OCI-LY7 (cell line): Measurements from ENCODE around the gene LRRC70. TPM values are rescaled to one million over a fixed set of nuclear protein-coding genes. Genes with fewer than 3 reads are reported as not detected.

ENCODE experiments used
- BruUV-seq: library from RNA; stranded (reverse); fragments of 400-500 nt; replicated peaks from 2 replicates; lab custom pipeline; 2021; lab: Mats Ljungman, UMichigan
- CTCF ChIA-PET: fragments of 300-600 bp; sonication (Branson Sonifier 250); formaldehyde crosslinking; loops from one replicate; lab custom pipeline; 2022; ENCODE audit warnings: antibody characterized with exemption; ENCODE audit not compliant: unreplicated experiment; lab: Charles Lee
- POLR2A ChIA-PET: fragments of 300-600 bp; sonication (Branson Sonifier 250); formaldehyde crosslinking; loops from one replicate; lab custom pipeline; 2022; ENCODE audit warnings: antibody characterized with exemption; lab: Charles Lee
- DNase-seq: peaks from one replicate; pipeline ENCODE4 v3.0.0-alpha.2; 2015; ENCODE audit warnings: low spot score
- H2AFZ ChIP-seq: fragments of 200-600 bp; sonication (generic), shearing (Covaris generic); 2 replicates; pipeline ENCODE4 v1.6.1; 2014; ENCODE audit warnings: mild to moderate bottlenecking, antibody characterized with exemption, low read length, moderate library complexity
- H3K27ac ChIP-seq: fragments of 200-600 bp; sonication (generic); 2 replicates; pipeline ENCODE4 v1.5.1; 2014; ENCODE audit warnings: mixed run types, low read depth, mild to moderate bottlenecking, moderate library complexity, low read length, inconsistent platforms; ENCODE audit not compliant: poor library complexity, severe bottlenecking
- H3K36me3 ChIP-seq: fragments of 200-600 bp; sonication (generic); 2 replicates; pipeline ENCODE4 v1.6.1; 2014; ENCODE audit warnings: mild to moderate bottlenecking, antibody characterized with exemption, low read length, moderate library complexity, mixed read lengths; ENCODE audit not compliant: insufficient read depth
- H3K4me1 ChIP-seq: fragments of 200-600 bp; sonication (generic); 2 replicates; pipeline ENCODE4 v1.5.1; 2014; ENCODE audit warnings: mild to moderate bottlenecking, low read length; ENCODE audit not compliant: insufficient read depth, poor library complexity, severe bottlenecking
- H3K4me2 ChIP-seq: fragments of 200-600 bp; sonication (generic); 2 replicates; pipeline ENCODE4 v1.6.1; 2014; ENCODE audit warnings: mild to moderate bottlenecking, low read length
- H3K4me3 ChIP-seq: fragments of 200-600 bp; sonication (generic); 2 replicates; pipeline ENCODE4 v1.5.1; 2014; ENCODE audit warnings: mild to moderate bottlenecking, low read depth, low read length; ENCODE audit not compliant: poor library complexity, severe bottlenecking
- H3K79me2 ChIP-seq: fragments of 200-600 bp; sonication (generic); 2 replicates; pipeline ENCODE4 v1.6.1; 2016; ENCODE audit warnings: low read depth, mild to moderate bottlenecking, low read length, moderate library complexity, mixed read lengths; ENCODE audit not compliant: insufficient read depth
- H3K9me2 ChIP-seq: fragments of 200-600 bp; sonication (generic); 2 replicates; pipeline ENCODE4 v1.6.1; 2016; ENCODE audit warnings: mild to moderate bottlenecking, low read length, mixed read lengths; ENCODE audit not compliant: insufficient read depth
- H3K9me3 ChIP-seq: fragments of 200-600 bp; sonication (generic); 2 replicates; pipeline ENCODE4 v1.6.1; 2014; ENCODE audit warnings: mild to moderate bottlenecking, mixed run types, low read length, mixed read lengths
- H4K20me1 ChIP-seq: fragments of 200-600 bp; sonication (generic); 2 replicates; pipeline ENCODE4 v1.6.1; 2014; ENCODE audit warnings: mild to moderate bottlenecking, antibody characterized with exemption, low read length, moderate library complexity, mixed read lengths; ENCODE audit not compliant: insufficient read depth
- EZH2phosphoT487 ChIP-seq: fragments of 200-600 bp; sonication (generic); IDR thresholded peaks from 2 replicates; pipeline ENCODE4 v1.6.1; 2018; ENCODE audit warnings: low read depth, borderline replicate concordance, mild to moderate bottlenecking, mixed run types, antibody characterized with exemption, low read length, moderate library complexity, mixed read lengths
- intact Hi-C: fragments of 100-400 bp; cut with micrococcal nuclease; formaldehyde crosslinking; loops from one replicate; pipeline ENCODE4 v1.10.0; 2022; ENCODE audit not compliant: unreplicated experiment
- total RNA-seq, 2 experiments: library from RNA; depleted of rRNA in 1 of 2; stranded (reverse); fragments of >200 nt in 1 of 2; shearing (Covaris generic) in 1 of 2; gene quantifications; 2 replicates each; pipeline ENCODE4 v1.2.3, GENCODE V29; 2014 to 2022
- TF ChIP-seq, protein P1 (sequence below): fragments of 200-600 bp; sonication (generic); conservative IDR thresholded peaks from 2 replicates; pipeline ENCODE4 v1.5.1; 2014; ENCODE audit warnings: mild to moderate bottlenecking, antibody characterized with exemption, low read length, moderate library complexity, mixed read lengths

LRRC70 gene
- total RNA-seq, 2 experiments from 2014 or later: 1.1 to 1.6 TPM

GRCh38 chr5:62597314-62597713, 18.7 kb downstream of the LRRC70 start:
- Histone ChIP-seq H3K4me2 (no peak overlapping the region), H3K27ac (no peak overlapping the region), H3K4me3 (no peak overlapping the region), H3K4me1 (no peaks in the 10 kb centered on the region), H3K79me2 (no peaks in the 10 kb centered on the region), H4K20me1 (no peaks in the 10 kb centered on the region), H2AFZ (no peak overlapping the region), H3K36me3 (peaks cover 35% of the 10 kb centered on the region), H3K9me2 (no peaks in the 10 kb centered on the region), H3K9me3 (no peaks in the 10 kb centered on the region)
- TF ChIP-seq EZH2phosphoT487: no peak
- TF ChIP-seq, protein P1, sequence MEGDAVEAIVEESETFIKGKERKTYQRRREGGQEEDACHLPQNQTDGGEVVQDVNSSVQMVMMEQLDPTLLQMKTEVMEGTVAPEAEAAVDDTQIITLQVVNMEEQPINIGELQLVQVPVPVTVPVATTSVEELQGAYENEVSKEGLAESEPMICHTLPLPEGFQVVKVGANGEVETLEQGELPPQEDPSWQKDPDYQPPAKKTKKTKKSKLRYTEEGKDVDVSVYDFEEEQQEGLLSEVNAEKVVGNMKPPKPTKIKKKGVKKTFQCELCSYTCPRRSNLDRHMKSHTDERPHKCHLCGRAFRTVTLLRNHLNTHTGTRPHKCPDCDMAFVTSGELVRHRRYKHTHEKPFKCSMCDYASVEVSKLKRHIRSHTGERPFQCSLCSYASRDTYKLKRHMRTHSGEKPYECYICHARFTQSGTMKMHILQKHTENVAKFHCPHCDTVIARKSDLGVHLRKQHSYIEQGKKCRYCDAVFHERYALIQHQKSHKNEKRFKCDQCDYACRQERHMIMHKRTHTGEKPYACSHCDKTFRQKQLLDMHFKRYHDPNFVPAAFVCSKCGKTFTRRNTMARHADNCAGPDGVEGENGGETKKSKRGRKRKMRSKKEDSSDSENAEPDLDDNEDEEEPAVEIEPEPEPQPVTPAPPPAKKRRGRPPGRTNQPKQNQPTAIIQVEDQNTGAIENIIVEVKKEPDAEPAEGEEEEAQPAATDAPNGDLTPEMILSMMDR: no peak
- intact Hi-C loops: no loop called here
- BruUV-seq: no TSS peak
- no peak for DNase-seq
- ChIA-PET CTCF (no interaction called here), POLR2A (interaction anchor here (1.5 kb wide), 1 partner anchor 8 kb away, joined by 6 read pairs; no protein-coding TSS in a partner anchor)

- ChIA-PET CTCF (no interaction called here), POLR2A (no interaction called here)
- H3K36me3 ChIP-seq: peaks cover 24% of the 10 kb centered on the region
- H3K4me3 ChIP-seq: no peak overlapping the region
- no peaks in the 10 kb centered on the region for H3K4me1 ChIP-seq
- no peak overlapping the region for H3K27ac ChIP-seq
- no peak overlapping the region for H2AFZ ChIP-seq
- no peaks in the 10 kb centered on the region for H3K79me2 ChIP-seq
- no peaks in the 10 kb centered on the region for H4K20me1 ChIP-seq
- BruUV-seq: no TSS peak
- no peaks in the 10 kb centered on the region for H3K9me2 ChIP-seq
- TF ChIP-seq EZH2phosphoT487: no peak
- TF ChIP-seq, protein P1: no peak
- no peak overlapping the region for H3K4me2 ChIP-seq
- H3K9me3 ChIP-seq: no peaks in the 10 kb centered on the region
- intact Hi-C loops: no loop called here
- no peak for DNase-seq
These were observed 22.1 kb downstream of the LRRC70 start for GRCh38 chr5:62600560-62601252.

GRCh38 chr5:62603934-62604333, 25.3 kb downstream of the LRRC70 start:
- ChIA-PET POLR2A (interaction anchor here (0.7 kb wide), 1 partner anchor 17 kb away, joined by 4 read pairs; no protein-coding TSS in a partner anchor), CTCF (no interaction called here)
- intact Hi-C loops: no loop called here
- peaks cover 31% of the 10 kb centered on the region for H3K36me3 ChIP-seq
- no peak overlapping the region for H3K27ac ChIP-seq
- no peaks in the 10 kb centered on the region for H3K9me2 ChIP-seq
- no peak for DNase-seq
- H3K4me2 ChIP-seq: no peak overlapping the region
- H4K20me1 ChIP-seq: no peaks in the 10 kb centered on the region
- no peak overlapping the region for H3K4me3 ChIP-seq
- BruUV-seq: no TSS peak
- no peak overlapping the region for H2AFZ ChIP-seq
- H3K4me1 ChIP-seq: no peaks in the 10 kb centered on the region
- H3K9me3 ChIP-seq: no peaks in the 10 kb centered on the region
- no peaks in the 10 kb centered on the region for H3K79me2 ChIP-seq
- TF ChIP-seq EZH2phosphoT487: no peak
- TF ChIP-seq, protein P1: no peak
